ENCODE measurements around the gene HMCN2.

DNA sequence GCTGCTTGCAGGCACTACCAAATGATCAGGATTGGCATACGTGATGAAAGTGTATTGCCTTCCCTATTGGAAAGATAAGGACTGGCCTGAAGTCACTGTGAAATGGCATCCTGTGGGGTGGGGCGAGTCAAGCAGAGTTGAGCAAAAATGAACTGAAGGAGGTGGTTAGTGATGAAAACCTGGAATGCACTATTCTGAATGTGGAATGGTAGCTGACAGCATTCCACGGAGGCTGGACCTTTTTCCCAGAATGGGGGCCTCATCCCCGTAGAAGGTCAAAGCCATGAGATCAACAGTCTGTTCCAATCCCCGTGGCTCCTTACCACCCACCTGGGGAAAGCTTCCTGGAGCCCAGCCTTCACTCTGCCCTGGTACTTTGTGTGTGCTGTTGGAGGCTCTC lies 216.9 kb downstream of the HMCN2 start:
- no peak for TF ChIP-seq POLR2AphosphoS5 (IDR thresholded peaks at IDR 0.05; ENCODE audit: insufficient read depth, low read depth, low read length)
- TF ChIP-seq, protein P1, sequence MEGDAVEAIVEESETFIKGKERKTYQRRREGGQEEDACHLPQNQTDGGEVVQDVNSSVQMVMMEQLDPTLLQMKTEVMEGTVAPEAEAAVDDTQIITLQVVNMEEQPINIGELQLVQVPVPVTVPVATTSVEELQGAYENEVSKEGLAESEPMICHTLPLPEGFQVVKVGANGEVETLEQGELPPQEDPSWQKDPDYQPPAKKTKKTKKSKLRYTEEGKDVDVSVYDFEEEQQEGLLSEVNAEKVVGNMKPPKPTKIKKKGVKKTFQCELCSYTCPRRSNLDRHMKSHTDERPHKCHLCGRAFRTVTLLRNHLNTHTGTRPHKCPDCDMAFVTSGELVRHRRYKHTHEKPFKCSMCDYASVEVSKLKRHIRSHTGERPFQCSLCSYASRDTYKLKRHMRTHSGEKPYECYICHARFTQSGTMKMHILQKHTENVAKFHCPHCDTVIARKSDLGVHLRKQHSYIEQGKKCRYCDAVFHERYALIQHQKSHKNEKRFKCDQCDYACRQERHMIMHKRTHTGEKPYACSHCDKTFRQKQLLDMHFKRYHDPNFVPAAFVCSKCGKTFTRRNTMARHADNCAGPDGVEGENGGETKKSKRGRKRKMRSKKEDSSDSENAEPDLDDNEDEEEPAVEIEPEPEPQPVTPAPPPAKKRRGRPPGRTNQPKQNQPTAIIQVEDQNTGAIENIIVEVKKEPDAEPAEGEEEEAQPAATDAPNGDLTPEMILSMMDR (IDR thresholded peaks at IDR 0.05; ENCODE audit: extremely low read depth in 1 of 2, insufficient read depth in 1 of 2, low read depth in 1 of 2, low read length in 2 of 2) = no peak
- no peak for TF ChIP-seq POLR2A (IDR thresholded peaks at IDR 0.05; ENCODE audit: low read depth, low read length)
- no peak for TF ChIP-seq MYC (IDR thresholded peaks at IDR 0.05; ENCODE audit: low read depth, low read length)
- no peak for TF ChIP-seq MAX (IDR thresholded peaks at IDR 0.05; ENCODE audit: insufficient read depth, insufficient read length)
- TF ChIP-seq FOS (IDR thresholded peaks at IDR 0.05; ENCODE audit: borderline replicate concordance, insufficient read depth, low read length) = no peak
